ENCODE measurements around the gene RAMP1.
"Not testable (repeated sequence)": the region's sequence is repeated elsewhere in the genome, so short reads cannot be mapped to it uniquely, and the experiment has no call there.

Gene RAMP1

GRCh38 chr2:237863689-237864443 lies 4.4 kb downstream of the RAMP1 start:
- H3K4me3 ChIP-seq (ENCODE audit: low read depth in 1 of 2, low read length in 2 of 2) = peak overlapping the region in 1 of 2 donors; percentile 33
- no peaks in the 10 kb centered on the region for H3K9me3 ChIP-seq (ENCODE audit: control insufficient read depth in 1 of 2, low read length in 2 of 2)
- H3K27me3 ChIP-seq (ENCODE audit: low read depth, low read length) = no peaks in the 10 kb centered on the region
- H3K36me3 ChIP-seq (ENCODE audit: control insufficient read depth in 1 of 2, insufficient read depth in 2 of 2, low read length in 2 of 2) = no peaks in the 10 kb centered on the region
- peak overlapping the region; percentile 96 for H3K27ac ChIP-seq (ENCODE audit: low read length)
- H3K4me1 ChIP-seq (ENCODE audit: control insufficient read depth in 1 of 2, insufficient read depth in 2 of 2, low read length in 2 of 2) = peaks cover 13 to 29% of the 10 kb centered on the region in 2 donors

DNA sequence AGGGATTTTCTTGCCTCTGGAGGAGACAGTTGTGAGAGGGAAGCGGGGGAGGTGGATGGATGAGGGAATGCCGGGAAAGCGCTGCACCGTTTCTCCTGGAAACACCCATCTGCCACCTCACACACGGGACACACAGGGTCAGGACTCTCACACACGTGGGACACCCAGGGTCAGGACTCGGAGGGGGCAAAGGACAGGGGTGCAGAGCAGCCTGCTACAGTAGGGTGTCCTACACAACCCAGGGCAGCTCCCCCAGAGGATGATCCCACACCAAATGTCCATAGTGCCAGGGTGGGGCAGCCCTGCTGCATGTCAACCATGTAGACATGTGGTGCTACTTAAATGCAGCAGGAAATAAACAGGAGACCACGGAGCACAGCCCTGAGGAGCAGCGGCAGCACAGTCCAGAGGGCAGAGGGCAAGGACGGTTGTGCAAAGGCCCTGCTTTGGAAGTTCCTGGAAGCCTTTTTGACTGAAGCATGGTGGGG lies 5.1 kb downstream of the RAMP1 start:
- peak overlapping the region; percentile 96 for H3K27ac ChIP-seq (ENCODE audit: low read length)
- H3K36me3 ChIP-seq (ENCODE audit: control insufficient read depth in 1 of 2, insufficient read depth in 2 of 2, low read length in 2 of 2) = no peaks in the 10 kb centered on the region
- H3K9me3 ChIP-seq (ENCODE audit: control insufficient read depth in 1 of 2, low read length in 2 of 2) = no peaks in the 10 kb centered on the region
- H3K4me1 ChIP-seq (ENCODE audit: control insufficient read depth in 1 of 2, insufficient read depth in 2 of 2, low read length in 2 of 2) = peaks cover 13 to 25% of the 10 kb centered on the region in 2 donors
- peak overlapping the region in 1 of 2 donors; percentile 33 for H3K4me3 ChIP-seq (ENCODE audit: low read depth in 1 of 2, low read length in 2 of 2)
- H3K27me3 ChIP-seq (ENCODE audit: low read depth, low read length) = no peaks in the 10 kb centered on the region

DNA sequence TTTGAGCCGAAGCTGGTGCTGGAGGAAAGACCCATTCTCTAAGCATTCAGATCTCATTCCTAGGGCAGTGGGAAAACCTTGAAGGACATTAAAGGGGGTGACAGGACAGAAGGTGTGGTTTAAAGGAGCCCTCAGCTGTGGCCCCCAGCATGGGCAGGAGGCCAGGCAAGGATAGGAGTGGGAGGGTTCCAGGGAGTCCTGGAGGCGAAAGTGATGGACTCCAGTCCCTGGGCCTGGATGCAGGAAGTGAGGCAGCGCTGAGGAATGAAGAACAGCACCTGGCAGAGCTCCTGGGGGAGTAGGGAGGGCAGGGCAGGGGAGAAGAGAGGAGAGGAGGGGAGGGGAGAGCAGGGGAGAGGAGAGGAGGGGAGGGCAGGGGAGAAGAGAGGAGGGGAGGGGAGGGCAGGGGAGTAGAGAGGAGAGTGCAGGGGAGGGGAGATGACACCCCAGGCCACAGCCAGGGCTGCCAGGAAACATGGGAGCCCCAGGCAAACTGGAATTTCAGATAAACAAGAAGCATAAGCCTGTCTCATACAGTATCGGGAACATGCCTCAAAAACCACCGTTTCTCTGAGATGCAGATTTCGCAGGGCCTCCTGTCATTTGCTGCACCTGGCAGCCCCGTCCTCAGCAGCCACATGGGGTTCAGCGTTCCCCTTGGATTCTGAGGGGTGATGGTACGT lies 5.7 kb downstream of the RAMP1 start:
- no peaks in the 10 kb centered on the region for H3K9me3 ChIP-seq (ENCODE audit: control insufficient read depth in 1 of 2, low read length in 2 of 2)
- peak overlapping the region; percentile 96 for H3K27ac ChIP-seq (ENCODE audit: low read length)
- H3K36me3 ChIP-seq (ENCODE audit: control insufficient read depth in 1 of 2, insufficient read depth in 2 of 2, low read length in 2 of 2) = no peaks in the 10 kb centered on the region
- H3K4me3 ChIP-seq (ENCODE audit: low read depth in 1 of 2, low read length in 2 of 2) = peak overlapping the region in 1 of 2 donors; percentile 33
- H3K4me1 ChIP-seq (ENCODE audit: control insufficient read depth in 1 of 2, insufficient read depth in 2 of 2, low read length in 2 of 2) = peaks cover 13 to 25% of the 10 kb centered on the region in 2 donors
- no peaks in the 10 kb centered on the region for H3K27me3 ChIP-seq (ENCODE audit: low read depth, low read length)

DNA sequence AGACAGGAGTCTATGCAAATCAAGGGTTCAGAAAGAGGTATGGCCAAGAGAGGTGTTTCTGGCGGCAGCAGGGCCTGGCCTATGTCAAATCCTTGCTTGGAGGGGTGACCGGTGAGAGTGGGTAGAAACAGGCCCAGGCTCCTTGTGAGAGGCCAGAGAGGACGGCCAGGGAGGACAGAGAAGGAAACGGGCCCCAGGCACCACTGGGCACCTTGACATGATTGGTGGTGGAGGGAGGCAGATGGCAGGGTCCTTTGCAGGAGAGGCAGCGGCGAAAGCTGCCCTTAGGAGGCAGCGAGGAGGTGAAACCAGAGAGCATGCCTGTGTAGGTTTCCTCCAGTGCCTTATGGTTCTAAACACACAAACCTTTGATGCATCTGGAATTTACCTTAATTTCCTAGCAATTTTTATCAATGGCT lies 6.2 kb downstream of the RAMP1 start:
- no peaks in the 10 kb centered on the region for H3K9me3 ChIP-seq (ENCODE audit: control insufficient read depth in 1 of 2, low read length in 2 of 2)
- H3K27ac ChIP-seq (ENCODE audit: low read length) = peak overlapping the region; percentile 90
- peak overlapping the region in 1 of 2 donors; percentile 21 for H3K4me3 ChIP-seq (ENCODE audit: low read depth in 1 of 2, low read length in 2 of 2)
- H3K27me3 ChIP-seq (ENCODE audit: low read depth, low read length) = no peaks in the 10 kb centered on the region
- no peaks in the 10 kb centered on the region for H3K36me3 ChIP-seq (ENCODE audit: control insufficient read depth in 1 of 2, insufficient read depth in 2 of 2, low read length in 2 of 2)
- H3K4me1 ChIP-seq (ENCODE audit: control insufficient read depth in 1 of 2, insufficient read depth in 2 of 2, low read length in 2 of 2) = peaks cover 13 to 25% of the 10 kb centered on the region in 2 donors

GRCh38 chr2:237866101-237866621 lies 6.7 kb downstream of the RAMP1 start:
- peaks cover 13 to 25% of the 10 kb centered on the region in 2 donors for H3K4me1 ChIP-seq (ENCODE audit: control insufficient read depth in 1 of 2, insufficient read depth in 2 of 2, low read length in 2 of 2)

GRCh38 chr2:237867465-237867864 lies 8.0 kb downstream of the RAMP1 start:
- Histone ChIP-seq H3K4me1 (ENCODE audit: control insufficient read depth in 1 of 2, insufficient read depth in 2 of 2, low read length in 2 of 2) (peaks cover 13 to 25% of the 10 kb centered on the region in 2 donors), H3K4me3 (ENCODE audit: low read depth in 1 of 2, low read length in 2 of 2) (no peak overlapping the region), H3K27me3 (ENCODE audit: low read depth, low read length) (no peaks in the 10 kb centered on the region), H3K36me3 (ENCODE audit: control insufficient read depth in 1 of 2, insufficient read depth in 2 of 2, low read length in 2 of 2) (no peaks in the 10 kb centered on the region), H3K27ac (ENCODE audit: low read length) (peak overlapping the region; percentile 20), H3K9me3 (ENCODE audit: control insufficient read depth in 1 of 2, low read length in 2 of 2) (no peaks in the 10 kb centered on the region)

More at GRCh38 chr2:237866101-237866621, 6.7 kb downstream of the RAMP1 start:
- H3K27ac ChIP-seq (ENCODE audit: low read length) = peak overlapping the region; percentile 90
- peak overlapping the region in 1 of 2 donors; percentile 21 for H3K4me3 ChIP-seq (ENCODE audit: low read depth in 1 of 2, low read length in 2 of 2)
- H3K36me3 ChIP-seq (ENCODE audit: control insufficient read depth in 1 of 2, insufficient read depth in 2 of 2, low read length in 2 of 2) = no peaks in the 10 kb centered on the region
- H3K27me3 ChIP-seq (ENCODE audit: low read depth, low read length) = no peaks in the 10 kb centered on the region
- H3K9me3 ChIP-seq (ENCODE audit: control insufficient read depth in 1 of 2, low read length in 2 of 2) = no peaks in the 10 kb centered on the region

DNA sequence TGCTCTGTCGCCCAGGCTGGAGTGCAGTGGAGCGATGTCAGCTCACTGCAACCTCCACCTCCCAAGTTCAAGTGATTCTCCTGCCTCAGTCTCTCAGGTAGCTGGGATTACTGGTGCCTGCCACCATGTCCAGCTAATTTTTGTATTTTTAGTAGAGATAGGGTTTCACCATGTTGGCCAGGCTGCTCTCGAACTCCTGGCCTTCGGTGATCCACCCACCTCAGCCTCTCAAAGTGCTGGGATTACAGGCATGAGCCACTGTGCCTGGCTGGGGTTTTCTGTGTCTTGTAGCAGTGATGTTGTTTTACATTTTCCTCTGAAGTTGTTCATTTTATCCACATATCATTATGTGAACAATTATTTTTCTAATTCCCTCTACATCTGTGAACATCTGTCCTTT lies 8.7 kb downstream of the RAMP1 start:
- Histone ChIP-seq H3K4me1 (ENCODE audit: control insufficient read depth in 1 of 2, insufficient read depth in 2 of 2, low read length in 2 of 2) (peaks cover 12 to 29% of the 10 kb centered on the region in 2 donors), H3K27ac (ENCODE audit: low read length) (peak overlapping the region; percentile 36)
- not testable (repeated sequence) for H3K4me3 ChIP-seq (ENCODE audit: low read depth in 1 of 2, low read length in 2 of 2); H3K27me3 ChIP-seq (ENCODE audit: low read depth, low read length); H3K36me3 ChIP-seq (ENCODE audit: control insufficient read depth in 1 of 2, insufficient read depth in 2 of 2, low read length in 2 of 2); H3K9me3 ChIP-seq (ENCODE audit: control insufficient read depth in 1 of 2, low read length in 2 of 2)

DNA sequence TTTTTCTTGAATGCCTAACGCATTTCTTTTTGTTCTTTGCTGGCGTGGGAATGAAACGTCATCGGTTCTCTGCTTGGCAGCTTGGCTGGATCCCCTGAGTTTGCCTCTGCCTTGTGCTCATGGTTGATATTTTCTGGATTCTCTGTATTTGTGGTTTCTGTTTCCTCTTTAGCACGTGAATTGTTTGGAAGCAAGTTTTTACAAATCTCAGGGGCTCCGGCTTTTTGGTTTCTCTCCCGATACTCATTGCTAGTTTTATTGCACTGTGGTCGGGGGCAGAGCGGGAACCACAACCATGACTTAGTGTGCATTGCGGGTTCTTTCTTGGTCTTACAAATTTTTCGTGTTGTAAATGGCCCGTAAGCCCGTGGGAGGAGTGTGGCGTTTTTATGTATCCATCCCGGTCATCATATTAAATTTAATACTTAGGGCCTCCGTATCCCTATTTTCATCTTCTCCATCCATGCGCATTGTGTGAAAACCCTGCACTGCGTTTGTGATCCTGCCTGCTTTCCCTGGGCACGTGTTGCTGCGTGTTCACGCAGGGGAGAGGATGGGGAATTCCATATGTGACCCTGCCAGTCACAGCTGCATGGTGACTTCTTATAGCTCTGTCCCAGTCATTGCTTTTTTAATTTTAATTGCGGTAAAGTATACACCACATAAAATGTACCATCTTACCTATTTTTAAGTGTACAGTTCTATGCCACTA lies 9.4 kb downstream of the RAMP1 start:
- Histone ChIP-seq H3K27me3 (ENCODE audit: low read depth, low read length) (no peaks in the 10 kb centered on the region), H3K27ac (ENCODE audit: low read length) (peak overlapping the region; percentile 36), H3K9me3 (ENCODE audit: control insufficient read depth in 1 of 2, low read length in 2 of 2) (no peaks in the 10 kb centered on the region), H3K4me3 (ENCODE audit: low read depth in 1 of 2, low read length in 2 of 2) (no peak overlapping the region), H3K4me1 (ENCODE audit: control insufficient read depth in 1 of 2, insufficient read depth in 2 of 2, low read length in 2 of 2) (peaks cover 7 to 36% of the 10 kb centered on the region in 2 donors), H3K36me3 (ENCODE audit: control insufficient read depth in 1 of 2, insufficient read depth in 2 of 2, low read length in 2 of 2) (no peaks in the 10 kb centered on the region)

DNA sequence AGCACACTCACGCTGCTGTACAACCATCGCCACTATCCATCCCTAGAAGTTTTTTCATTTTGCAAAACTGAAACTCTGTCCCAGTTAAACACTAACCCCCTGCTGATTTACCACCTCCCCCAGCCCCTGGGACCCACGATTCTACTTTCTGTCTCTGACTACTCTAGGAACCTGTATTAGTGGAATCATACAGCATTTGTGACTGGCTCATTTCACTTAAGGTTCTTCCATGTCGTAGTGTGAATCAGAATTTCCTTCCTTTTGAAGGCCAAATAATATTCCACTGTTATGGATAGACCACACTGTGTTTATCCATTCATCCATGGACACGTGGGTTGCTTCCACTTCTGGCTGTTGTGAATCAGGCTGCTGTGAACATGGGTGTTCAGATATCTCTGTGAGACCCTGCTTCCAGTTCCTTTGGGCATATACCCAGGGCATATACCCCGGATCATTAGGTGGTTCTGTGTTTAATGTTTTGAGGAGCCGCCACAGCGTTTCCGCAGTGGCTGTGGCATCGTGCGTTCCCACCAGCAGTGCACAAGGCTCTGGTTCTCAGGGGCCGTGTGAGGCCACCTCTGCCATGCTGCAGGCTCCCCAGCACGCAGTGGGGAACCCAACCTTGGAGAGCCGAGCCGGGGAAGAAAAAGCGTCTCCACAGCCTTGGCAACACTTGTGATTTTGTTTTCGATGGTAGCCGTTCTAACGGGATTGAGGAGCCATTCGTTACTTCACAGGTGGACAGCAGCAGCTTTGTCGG lies 10.1 kb downstream of the RAMP1 start:
- no peaks in the 10 kb centered on the region for H3K27me3 ChIP-seq (ENCODE audit: low read depth, low read length)
- H3K4me1 ChIP-seq (ENCODE audit: control insufficient read depth in 1 of 2, insufficient read depth in 2 of 2, low read length in 2 of 2) = peaks cover 3 to 36% of the 10 kb centered on the region in 2 donors
- no peaks in the 10 kb centered on the region for H3K9me3 ChIP-seq (ENCODE audit: control insufficient read depth in 1 of 2, low read length in 2 of 2)
- no peak overlapping the region for H3K4me3 ChIP-seq (ENCODE audit: low read depth in 1 of 2, low read length in 2 of 2)
- H3K27ac ChIP-seq (ENCODE audit: low read length) = no peak overlapping the region
- H3K36me3 ChIP-seq (ENCODE audit: control insufficient read depth in 1 of 2, insufficient read depth in 2 of 2, low read length in 2 of 2) = no peaks in the 10 kb centered on the region

GRCh38 chr2:237870126-237870525 lies 10.7 kb downstream of the RAMP1 start:
- H3K27ac ChIP-seq (ENCODE audit: low read length) = no peak overlapping the region
- no peaks in the 10 kb centered on the region for H3K27me3 ChIP-seq (ENCODE audit: low read depth, low read length)
- H3K36me3 ChIP-seq (ENCODE audit: control insufficient read depth in 1 of 2, insufficient read depth in 2 of 2, low read length in 2 of 2) = no peaks in the 10 kb centered on the region
- H3K9me3 ChIP-seq (ENCODE audit: control insufficient read depth in 1 of 2, low read length in 2 of 2) = no peaks in the 10 kb centered on the region
- H3K4me3 ChIP-seq (ENCODE audit: low read depth in 1 of 2, low read length in 2 of 2) = no peak overlapping the region
- H3K4me1 ChIP-seq (ENCODE audit: control insufficient read depth in 1 of 2, insufficient read depth in 2 of 2, low read length in 2 of 2) = peaks cover 0 to 40% of the 10 kb centered on the region in 2 donors

Measured in muscle layer of duodenum (tissue), 2 donors.